SIG-M5 treated with dmso at 0.1 percent for 504 hours (cell line): Measurements from ENCODE around the gene GRID2IP.

Experiments
- DNase-seq: peaks from one replicate; lab custom pipeline; 2025; ENCODE audit not compliant: unreplicated experiment; lab: John Stamatoyannopoulos, UW

Gene GRID2IP

DNA sequence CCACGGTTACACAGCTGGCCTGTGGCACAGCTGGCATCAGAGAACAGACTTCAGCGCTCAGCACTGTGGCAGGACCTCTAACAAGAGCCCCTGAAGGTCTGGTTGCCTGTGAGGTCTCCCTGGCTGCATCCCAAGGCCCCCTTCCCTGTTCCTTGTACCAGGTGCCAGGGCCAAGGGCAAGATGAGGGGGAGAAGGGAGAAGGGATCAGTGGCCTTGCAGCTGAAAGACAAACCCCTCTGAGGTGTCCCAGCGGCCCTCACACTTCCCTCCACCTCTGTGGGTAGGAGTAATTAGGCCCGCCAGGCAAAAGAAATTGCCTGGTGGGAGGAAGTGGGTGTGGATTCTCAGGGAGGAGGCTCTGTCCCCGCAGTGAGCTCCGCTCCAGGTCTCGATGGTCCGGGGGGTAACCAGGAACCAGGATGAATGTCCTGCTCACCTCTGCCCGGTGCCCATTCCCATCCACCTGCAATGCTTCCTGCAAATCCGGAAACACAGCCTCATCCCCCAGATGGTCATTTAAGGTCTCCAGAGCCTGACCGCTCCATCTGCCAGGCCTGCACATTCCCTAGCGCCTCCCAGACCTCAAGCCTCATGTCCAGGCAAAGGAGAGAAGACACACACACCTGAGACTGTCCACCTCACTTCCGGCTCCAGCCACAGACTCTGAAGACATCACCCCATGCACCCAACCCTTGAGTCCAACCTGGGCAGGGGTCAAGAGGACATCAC is 22.7 kb downstream of the GRID2IP start:
- no peak for DNase-seq

DNA sequence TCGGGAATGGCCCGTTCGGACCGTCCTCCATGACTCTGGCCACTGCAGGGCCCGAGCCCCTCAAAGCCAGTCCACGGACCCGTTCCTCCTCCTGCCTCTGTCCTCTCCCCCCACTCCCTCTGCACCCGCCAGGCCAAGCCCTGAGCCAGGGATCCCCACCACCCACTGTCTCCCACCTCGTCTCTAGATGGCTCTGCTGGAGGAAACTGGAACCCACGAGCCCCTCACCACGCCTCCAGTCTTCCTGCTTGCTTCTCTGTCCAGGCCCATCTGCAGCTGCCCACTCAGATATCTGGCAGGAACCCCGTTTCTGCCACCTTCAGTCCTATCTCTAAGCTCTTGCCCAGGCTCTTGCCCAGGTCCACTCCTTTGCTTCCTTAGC is 24.3 kb downstream of the GRID2IP start:
- no peak for DNase-seq

DNA sequence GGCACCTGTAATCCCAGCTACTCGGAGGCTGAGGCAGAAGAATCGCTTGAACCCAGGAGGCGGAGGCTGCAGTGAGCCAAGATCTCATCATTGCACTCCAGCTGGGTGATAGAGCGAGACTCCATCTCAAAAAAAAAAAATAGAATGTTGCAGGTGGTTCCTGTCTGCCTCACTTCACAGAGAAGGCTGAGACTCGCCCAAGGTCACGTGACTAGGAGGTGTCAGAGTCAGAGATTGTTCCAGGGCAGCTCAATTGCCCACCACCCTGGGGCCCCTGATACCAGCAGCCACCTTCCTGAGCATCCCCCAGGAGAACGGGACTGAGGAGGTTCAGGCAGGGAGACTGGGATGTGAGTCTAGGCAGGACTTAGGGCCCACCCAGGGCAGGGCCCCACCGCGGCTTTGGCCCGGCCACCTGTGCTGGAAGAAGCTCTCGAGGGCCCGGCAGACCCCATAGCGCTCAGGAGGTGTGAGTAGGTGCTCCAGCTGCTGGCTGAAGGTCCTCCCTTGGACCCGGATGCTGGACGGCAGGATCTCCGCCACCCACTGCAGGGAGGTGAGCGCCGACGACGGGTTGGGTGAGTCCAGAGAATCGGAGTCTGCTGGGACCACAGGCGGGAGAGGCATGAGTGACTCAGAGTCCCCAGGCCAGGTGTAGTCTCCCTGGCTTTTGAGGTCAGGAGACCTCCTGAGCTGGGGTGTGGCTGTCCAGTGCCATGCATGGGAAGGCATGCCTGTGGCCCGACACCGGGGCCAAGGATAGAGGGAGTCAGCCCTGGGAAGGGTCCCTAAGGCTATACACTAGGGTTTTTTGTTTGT is 30.9 kb downstream of the GRID2IP start:
- DNase-seq, result no peak

DNA sequence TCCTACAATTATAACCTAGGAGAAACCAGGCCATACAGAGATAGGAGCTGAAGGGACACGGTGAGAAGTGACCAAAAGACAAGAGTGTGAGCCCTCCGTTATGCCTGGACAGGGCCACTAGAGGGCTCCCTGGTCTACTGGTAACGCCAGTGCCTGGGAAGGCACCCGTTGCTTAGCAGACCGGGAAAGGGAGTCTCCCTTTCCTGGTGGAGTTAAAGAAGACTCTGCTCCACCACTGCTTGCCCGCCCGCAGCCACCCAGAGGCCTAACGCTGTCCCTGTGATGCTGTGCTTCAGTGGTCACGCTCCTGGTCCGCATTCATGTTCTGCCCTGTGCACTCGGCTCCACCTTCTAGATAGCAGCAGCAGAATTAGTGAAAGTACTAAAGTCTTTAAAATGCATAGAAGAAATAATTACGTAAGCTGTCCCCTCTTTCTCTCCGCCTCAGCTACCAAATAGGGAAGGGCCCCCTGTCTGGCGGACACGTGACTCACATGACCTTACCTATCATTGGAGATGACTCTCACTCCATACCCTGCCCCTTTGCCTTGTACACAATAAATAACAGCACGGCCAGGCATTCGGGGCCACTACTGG is 34.8 kb downstream of the GRID2IP start:
- DNase-seq, result peak; percentile 82

DNA sequence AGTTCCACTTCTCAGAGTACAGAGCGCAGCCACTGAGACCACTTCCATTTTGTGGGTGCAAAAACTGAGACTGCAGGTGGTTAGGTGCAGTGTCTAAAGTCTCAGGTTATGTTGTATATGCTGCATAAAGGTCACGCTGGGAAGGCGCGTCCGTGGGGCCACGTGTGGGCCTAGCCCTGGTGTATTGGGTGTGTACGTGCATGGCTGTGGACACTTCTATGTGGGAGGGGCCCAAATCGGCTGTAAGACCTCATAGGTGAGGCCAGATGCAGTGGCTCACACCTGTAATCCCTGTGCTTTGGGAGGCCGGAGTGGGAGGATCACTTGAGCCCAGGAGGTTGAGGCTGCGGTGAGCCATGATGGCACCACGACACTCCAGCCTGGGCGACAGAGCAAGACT is 37.7 kb downstream of the GRID2IP start:
- no peak for DNase-seq

DNA sequence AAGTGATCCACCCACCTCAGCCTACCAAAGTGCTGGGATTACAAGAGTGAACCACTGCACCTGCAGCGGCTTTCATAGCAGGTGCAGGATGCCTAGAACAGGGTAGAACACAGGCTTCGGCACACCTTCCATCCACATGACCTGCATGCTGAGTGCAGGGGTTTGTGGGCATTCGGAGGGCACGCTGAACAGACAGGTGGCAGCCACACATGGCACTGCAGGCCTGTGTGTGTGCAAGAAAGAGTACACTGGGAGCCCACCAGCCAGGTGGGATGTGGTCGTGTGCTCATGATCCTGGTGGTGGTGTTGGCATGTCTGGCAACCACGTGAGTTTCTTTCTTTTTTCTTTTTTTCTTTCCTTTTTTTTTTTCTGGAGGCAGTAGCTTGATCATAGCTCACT is 38.4 kb downstream of the GRID2IP start:
- no peak for DNase-seq

DNA sequence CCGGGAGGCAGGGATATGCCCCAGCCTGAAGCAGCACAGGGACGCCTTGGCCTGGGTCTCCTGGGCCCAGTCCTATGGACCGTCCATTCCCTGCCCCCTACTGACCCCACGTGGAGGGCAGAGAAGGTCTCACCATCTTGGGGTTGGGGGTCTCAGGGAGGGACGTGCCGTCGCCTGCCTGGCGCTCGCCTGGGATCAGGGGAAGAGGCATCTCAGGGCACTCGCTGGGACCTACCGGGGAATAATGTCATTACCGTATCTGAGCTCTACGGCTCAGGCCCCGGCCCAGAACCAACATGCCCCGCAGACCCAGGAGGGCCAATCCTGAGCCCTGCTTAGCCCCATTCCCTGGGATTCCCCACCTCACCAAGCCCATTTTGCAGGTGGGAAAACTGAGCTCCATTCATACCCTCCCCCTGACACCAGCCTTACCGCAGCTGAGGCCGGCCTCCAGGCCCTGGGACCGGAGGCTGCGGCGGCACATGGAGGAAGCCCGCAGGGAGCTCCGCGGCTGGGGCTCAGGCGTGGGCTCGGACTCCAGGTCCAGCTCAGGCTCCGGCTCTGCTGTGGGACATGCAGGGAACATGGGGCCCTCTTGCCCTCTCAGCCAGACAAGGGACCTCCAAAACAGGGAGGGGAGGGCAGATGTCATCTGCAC is 40.7 kb downstream of the GRID2IP start:
- no peak for DNase-seq

DNA sequence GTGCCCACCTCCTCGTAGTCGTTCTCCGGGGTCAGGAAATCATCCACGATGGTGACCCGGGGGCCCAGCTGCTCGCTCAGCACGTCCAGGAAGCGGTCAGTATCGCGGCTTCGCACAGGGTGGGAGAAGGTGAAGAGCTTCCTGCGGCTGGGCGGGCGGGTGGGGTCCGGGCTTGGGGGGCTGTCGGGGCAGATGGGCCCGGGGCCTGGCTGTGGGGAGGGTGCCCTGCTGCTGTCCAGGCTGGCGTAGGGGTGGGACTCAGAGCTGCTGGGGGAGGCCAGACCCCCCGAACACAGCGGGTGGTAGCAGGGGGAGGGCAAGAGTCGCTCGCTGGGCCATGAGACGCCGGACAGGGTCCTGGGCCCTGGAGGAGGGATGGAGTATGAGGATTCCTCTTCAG is 42.3 kb downstream of the GRID2IP start:
- DNase-seq, result no peak

DNA sequence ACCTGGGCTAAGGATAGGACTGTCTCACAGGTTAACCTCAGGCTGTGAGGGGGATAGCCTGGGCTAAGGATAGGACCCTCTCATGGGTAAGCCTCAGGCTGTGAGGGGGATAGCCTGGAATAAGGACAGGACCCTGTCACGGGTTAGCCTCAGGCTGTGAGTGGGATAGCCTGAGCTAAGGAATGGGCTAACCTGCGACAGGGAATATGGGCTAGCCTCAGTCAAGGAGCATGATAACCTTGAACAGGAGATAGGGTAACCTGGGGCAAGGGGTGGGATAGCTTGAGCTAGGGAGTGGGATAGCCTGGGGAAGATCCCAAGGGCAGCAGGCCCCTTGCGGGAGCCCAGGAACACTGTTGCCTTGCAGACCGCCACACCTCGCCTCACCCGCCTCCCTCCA is 42.7 kb downstream of the GRID2IP start:
- DNase-seq, result no peak

DNA sequence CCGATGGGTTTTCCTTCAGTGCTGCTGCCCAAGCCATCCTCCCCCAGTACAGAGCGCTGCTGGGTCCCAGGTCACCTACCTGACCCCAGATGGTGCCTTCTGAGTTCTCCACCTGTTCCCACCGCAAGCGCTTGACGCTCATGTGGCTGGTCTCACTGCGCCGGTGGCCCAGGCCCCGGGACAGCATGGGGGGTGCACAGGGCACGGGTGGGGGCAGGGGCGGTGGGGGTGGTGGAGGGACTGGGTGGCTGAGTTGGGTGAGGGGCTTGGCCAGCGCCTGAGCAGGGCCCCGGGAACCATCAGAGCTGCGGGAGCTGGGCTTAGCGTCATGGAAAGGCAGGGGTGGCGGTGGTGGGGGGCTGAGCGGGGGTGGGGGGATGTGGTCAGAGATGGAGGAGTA is 43.4 kb downstream of the GRID2IP start:
- DNase-seq, result no peak

DNA sequence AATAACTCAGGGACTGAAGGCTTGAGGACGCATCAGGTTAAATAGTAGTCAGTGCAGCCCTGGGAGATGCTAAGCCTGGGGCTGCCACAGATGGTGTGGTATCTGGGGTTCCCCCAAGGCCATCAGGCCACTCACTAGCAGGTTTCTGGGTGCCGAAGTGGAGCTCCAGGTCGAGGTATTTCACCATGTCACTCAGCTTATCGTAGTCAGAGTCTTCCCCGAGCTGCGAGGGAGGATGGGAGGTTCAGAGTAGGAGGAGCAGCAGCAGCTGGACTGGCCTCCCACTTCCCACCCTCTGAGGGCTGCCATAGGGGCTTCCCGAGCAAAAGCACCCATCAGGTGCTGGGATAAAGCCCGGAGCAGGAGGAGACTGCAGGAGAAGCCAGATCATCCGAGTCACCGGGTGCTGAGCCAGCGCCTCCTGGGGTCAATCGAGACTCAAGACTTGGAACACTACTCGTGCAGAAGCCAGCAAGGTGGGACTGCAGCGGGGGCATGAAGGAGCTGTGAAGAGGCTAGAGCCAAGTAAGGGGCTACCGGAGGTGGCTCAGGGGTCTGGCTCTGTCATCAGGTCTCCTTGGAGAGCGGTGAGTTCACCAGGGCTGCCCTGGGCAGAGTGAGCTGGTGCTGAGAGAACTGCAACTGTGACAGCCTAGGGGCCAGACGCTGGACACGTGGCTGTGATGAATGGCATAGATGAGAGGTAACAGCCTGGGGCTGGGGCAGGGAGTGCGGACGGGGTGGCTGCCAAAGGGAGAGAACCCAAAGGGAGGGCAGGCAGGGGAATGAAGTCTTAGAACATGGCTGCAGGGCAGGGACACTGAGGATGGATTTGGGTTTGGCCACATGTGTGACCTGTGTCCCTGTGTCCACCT is 45.3 kb downstream of the GRID2IP start:
- DNase-seq, result no peak

DNA sequence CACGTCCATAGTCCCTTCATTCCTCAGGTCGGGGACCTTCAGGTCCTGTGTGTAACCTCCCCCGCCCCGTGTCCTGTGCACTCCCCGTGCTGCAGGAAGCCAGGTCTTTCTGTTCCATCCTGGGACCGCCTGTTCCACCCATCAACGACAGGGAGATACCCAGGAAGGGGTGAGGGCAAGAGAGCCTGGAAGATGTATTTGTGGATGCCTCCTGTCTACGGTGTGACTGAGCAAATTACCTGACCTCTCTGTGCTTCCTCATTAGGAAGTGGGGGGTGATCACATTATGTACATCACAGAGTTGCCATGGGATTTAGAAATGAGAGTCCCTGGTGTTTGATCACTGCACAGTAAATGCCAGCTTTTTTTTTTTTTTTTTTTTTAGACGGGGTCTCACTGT is 46.3 kb downstream of the GRID2IP start:
- no peak for DNase-seq

DNA sequence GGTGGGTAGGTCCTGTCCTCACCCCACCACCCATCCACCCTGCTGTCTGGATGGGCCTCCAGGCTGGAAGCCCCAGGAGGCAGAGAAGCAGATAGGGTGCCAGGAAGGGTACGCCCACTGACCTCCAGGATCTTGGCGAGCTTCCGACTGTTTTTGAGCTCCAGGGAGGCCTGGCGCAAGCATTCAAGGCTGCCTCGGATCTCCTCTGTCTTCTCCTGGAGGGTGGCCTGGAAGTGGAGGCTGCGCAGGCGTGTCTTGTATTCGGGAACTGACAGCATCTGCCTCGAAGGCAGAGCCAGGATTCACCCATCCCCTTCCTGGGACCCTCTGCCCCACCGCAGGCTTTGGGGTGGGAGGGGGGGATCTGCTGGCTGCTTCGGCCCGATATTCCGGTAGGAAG is 48.4 kb downstream of the GRID2IP start:
- DNase-seq, result no peak

DNA sequence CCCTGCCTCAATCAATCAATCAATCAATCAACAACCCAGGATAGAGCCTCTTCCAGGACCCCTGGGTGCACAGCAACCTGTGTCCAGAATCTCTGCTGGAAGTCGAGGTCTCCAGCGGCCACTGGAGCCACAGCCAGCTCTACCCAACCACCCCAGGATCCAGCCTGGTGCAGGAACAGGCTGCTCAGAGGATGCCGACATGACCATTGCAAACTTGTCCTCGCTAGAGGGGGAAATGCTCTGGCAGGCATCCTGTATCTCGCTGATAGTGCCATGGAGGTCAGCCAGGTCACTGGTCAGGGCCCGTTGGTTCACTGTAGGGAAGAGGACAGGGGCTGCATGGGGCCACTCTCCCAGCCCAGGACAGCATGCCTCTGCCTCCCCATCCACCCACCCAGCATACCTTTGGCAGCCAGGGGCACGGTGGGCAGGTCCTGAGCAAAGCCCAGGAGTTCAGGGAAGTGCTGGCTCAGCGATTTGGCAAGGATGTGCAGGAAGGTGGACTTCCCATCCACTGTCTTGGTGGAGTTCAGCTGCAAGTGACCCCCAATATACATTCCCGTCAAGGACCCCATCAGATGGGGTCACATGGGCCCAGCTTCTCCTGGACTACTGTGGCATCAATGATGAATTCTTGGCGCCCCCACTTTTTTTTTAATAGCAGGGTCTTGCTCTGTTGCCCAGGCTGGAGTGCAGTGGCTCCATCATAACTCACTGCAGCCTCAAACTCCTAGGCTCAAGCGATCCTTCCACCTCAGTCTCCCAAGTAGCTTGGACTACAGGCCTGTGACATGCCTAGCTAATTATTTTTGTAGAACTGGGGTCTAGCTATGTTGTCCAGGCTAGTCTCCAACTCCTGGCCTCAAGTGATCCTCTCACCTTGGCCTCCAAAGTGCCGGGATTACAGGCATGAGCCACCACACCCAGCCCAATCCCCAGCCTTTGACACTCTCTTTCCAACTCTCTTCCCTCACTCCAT is 49.4 kb downstream of the GRID2IP start:
- DNase-seq, result no peak

DNA sequence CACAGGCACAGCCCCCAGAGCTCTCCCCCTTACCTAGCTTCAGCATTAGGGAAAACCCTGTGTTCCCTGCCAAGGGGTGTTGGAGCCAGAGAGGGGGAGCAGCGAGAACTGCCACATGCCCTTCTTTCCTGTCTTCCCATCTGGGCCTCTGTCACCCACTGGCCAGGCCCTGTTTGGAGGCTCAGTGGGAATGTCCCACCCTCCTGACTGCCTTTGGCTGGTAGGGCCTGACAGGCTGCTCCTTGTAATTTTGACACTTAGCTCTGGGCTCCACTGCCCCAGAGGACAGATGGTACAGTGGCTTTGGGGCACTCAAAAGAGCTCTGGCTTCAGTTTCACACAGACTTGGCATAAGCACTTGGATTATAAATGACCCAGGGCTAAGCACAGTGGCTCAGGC is 50.6 kb downstream of the GRID2IP start:
- no peak for DNase-seq

DNA sequence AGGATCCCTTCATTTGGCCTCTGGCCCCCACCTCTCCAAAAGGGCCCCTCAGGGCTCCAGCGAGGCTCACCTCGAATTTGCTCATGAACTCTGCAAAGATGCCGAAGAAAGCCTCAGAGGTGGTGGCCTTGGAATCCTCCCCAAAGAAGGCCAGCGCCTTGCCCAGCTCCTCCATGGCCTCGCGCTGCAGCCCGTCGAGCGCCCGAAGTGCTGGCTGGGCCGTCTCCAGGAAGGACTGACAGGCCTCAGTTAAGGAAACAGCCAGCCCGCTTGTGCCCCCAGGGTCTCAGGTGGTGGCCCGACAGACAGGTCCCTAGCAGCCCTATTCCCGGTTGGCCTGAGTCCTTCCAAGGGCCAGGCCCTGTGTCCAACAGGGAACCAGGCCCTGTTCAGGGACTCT is 53.3 kb downstream of the GRID2IP start:
- DNase-seq, result no peak

DNA sequence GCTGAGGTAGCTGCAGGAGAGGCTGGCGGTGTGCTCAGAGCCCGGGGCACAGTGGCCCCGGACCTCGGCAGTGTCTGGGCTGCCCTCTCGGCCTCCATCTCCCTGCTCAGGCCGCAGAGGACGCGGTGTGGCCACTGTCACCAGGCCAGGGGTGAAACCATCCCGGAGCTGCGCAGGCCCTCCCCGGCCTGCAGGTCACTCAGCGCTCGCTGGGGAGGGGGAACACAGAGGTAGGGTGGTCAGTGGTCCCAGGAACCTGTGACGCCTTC is 53.7 kb downstream of the GRID2IP start:
- DNase-seq, result no peak

DNA sequence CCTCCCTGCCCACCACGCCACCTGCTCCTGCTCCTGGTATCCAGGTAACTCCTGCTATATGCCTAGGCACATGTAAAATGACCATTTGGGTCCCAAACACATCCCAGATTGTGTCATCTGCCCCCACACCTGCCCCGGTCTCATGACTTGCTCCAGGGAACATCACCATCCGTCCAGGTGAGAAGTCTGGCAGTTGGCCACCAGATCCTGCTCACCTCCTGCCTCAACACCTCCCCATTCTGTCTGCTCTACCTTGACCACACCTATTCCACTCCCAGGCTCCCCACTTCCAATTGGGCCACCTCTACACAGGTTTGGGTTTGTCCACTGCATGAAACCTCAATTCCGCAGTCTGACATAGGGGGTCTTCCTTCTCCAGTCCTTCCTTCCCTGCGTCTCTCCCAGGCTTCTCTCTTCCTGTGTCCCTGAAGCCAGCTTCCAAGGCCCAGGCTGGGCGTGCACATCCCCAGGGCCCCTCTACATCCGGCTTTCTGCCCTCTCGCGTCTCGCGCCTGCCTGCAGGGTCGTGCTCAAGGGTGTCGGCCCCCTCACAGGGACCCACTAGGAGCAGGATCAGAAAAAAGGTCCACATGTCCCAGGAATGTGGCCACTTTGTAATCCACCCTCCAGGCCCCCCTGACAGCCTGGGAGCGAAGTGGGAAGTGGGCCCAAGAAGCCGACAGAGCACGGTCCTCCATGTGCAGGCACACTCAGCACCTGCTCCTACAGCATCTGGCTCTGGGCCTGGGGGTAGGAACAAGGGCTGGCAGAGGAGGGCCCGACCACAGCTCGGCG is 54.2 kb downstream of the GRID2IP start:
- no peak for DNase-seq

DNA sequence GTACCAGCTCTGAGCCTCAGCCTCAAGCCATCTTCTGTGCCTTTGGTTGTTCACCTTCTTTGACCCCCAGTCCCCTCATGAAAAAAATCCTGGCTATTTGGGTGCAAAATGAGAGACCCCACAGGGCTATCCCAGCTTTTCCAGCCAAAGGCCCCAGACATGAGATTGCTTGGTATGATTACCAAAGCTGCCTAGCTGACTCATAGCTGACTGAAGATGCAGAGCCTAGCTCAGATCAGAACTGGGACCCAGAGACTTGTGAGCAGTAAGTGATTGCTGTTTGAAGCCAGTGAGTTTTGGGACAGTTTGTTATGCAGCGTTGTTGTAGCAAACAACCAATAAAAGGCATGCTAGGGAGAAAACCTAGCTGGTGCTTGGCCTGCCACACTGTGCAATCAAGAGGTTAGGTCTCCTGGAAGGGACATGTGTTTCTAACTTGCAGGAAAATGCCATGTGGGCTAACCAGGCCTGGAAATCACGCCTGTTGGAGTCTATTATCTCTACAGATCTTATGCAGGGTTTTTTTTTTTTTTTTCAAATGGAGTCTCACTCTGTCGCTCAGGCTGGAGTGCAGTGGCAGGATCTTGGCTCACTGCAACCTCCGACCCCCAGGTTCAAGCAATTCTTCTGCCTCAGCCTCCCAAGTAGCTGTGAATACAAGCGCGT is 55.5 kb downstream of the GRID2IP start:
- DNase-seq, result no peak
